NCI-H2227 (cell line): ENCODE data around the gene RWDD1.

Experiments
- DNase-seq: peaks from one replicate; lab custom pipeline; 2025; ENCODE audit not compliant: unreplicated experiment; lab: John Stamatoyannopoulos, UW

RWDD1 gene, protein sequence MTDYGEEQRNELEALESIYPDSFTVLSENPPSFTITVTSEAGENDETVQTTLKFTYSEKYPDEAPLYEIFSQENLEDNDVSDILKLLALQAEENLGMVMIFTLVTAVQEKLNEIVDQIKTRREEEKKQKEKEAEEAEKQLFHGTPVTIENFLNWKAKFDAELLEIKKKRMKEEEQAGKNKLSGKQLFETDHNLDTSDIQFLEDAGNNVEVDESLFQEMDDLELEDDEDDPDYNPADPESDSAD

GRCh38 chr6:116570856-116571682 is at the start of gene RWDD1:
Gene RWDD1 (plus strand): TSS chr6:116571504. CDS start chr6:116571583, 79 bp downstream.
- peak; percentile 96 for DNase-seq

- DNase-seq, result no peak
Observed at GRCh38 chr6:116522896-116523295, 48.4 kb upstream of the RWDD1 start.

DNA sequence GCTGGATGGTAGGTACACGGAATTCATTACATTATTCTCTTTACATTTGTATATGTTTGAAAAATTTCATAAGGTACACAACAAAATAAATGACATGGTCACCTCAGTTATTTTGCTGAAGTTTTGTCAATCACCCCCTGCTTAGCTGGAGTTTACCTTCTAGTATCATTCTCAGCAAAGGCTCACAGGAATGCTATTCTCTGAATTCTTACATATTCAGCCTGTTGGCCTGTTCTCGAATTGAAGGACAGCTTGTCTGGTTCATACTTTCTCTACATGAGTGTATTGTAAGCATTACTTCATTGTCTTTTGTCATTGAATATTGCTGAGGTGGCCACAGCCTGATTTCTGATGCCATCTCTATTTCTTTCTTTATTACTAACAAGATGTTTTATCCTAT is 47.1 kb upstream of the RWDD1 start:
- DNase-seq, result no peak

- DNase-seq, result no peak
Observed at GRCh38 chr6:116528133-116528532, 43.2 kb upstream of the RWDD1 start.

DNA sequence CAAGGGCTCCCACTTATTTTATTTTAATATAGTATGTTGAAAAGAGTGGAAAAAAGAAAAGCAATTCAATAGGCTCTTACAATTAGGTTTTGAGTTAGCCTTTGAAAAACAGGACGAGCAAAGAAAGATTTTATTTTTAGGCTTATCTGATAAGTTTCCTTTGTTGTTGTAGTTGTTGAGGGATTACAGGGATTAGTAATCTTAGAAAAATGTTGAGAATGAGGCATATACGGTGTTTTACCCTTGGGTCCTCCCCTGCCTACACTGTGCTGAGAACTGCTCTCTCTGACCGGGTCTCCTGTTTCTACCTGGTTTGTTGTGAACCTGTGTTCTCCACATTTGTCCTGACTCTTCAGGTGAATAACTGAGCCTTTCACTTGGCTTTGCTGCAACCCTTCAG is 42.5 kb upstream of the RWDD1 start:
- DNase-seq, result no peak

- no peak for DNase-seq
Observed at GRCh38 chr6:116529466-116530290, 41.6 kb upstream of the RWDD1 start.

GRCh38 chr6:116530436-116530835 is 40.9 kb upstream of the RWDD1 start:
- DNase-seq, result no peak

DNA sequence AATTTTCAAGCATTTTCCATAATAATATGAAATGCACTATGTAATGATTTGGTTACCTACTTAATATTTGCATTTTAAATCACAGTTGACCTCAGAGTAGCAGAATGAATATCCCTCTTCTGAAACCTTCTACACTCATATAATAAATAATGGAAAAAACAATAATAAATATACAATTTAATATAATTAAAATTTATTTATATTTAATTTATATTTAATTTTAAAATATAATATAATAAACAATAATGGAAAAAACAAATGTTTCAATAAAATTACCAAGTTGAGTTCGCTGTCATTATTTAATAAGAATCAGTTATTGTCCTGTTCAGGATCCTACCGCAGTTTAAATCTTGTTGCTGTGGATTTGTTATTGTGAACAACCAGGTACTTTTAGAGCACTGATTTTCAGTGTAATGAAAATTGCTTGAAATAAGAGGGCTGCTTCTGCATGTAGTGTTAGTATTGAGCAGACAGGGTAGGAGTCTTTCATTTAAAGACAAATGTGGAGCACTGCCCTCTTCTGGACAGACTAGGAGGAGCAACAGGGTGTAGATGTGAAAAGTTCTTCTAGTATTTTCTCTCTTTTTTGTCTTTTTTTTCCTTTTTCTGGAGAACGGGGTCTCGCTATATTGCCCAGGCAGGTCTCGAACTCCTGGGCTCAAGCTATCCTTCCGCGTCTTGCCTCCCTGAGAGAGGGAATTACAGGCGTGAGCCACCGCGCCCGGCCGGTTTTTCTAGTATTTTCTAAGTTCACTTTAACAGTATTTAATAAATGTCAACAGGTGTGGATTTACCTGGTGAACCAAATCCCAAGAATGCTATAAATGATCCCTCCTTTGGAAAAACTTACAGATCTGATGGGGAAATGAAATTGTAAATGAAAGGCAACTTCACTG is 39.4 kb upstream of the RWDD1 start:
- DNase-seq, result peak; percentile 13

- DNase-seq, result peak; percentile 18
Observed at GRCh38 chr6:116533233-116533957, 37.9 kb upstream of the RWDD1 start.

GRCh38 chr6:116535109-116535508 is 36.2 kb upstream of the RWDD1 start:
- no peak for DNase-seq

DNA sequence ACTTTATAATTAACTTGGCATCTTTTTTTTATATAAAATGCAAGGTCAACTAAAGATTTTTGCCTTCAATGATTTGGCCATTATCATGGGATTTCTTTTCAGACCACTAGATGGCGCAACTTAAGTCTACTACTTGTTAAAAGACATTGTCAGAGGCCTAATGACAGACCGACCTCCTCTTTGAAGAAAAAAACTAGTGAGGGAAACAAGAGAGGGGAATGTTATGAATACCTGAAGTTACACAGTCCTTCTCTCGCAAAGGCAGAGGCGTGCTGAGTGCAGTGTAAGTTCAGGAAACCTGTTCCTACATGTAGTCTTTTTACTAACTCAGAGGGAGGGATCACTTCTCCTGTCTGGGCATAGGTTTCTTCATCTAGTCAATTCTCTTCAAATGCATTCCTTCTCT is 35.1 kb upstream of the RWDD1 start:
- peak; percentile 55 for DNase-seq

DNA sequence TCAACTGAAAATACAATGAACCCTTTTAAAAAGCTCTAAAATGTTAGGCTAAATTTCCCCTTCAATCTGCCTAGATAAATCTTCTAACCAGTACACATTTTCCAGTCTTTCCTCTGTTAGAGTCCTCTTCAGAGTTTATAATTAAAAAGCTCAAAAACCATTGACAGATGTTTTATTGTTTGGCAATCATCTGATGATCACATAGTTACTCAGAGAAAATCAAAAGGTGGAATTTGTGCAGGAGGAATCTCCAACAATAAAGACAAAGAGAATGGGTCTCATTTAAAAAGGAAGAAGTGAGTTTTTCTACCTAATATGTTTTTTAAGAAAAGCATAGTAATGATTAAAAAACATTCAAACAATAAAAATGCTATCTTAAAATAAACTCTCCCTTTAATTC is 28.9 kb upstream of the RWDD1 start:
- no peak for DNase-seq

GRCh38 chr6:116543149-116543548 is 28.2 kb upstream of the RWDD1 start:
- no peak for DNase-seq

DNA sequence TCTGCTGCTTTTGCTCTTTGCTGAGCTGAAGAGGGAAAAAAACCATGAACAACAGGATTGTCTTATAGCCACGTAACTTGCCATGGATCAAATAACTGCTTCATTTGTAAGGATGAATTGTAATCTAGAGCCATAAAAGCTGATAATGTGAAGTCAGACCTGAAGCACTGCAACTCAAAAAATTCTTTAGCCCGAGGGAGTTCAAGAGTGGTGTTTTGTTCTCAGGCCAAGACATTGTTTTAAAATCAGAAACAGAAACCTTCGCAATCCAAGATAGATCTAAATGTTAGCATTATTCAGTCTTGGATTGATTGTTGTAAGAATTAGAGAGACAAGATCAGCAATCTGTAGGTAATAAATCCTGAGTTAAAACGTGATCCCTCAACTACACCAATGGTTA is 25.7 kb upstream of the RWDD1 start, which contains the start of gene TRAPPC3L:
Gene TRAPPC3L (minus strand): TSS at position 34 of the 400 bp plus-strand sequence. CDS start 170 bp downstream, outside the sequence.
- no peak for DNase-seq

GRCh38 chr6:116547358-116547757 is 23.9 kb upstream of the RWDD1 start:
- DNase-seq, result no peak

DNA sequence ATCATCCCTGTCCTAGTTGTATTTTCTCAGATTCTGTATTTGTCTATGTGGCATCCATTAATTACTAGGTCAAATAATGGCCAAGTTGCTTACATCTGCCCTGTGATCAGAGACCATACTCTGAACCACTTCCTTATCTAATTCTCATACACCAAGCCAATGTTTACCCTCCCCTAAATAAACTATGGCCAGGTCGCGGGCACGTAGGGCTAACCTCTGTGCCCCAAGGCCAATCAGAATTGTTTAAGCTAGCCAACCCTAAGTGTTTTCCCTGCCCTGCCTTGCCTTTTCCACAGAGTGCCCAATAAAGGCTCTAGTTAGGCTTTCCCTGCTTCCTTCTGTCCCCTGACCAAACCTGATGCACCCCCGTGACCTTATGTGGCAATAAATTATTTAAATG is 20.5 kb upstream of the RWDD1 start:
- no peak for DNase-seq

GRCh38 chr6:116553451-116553850 is 17.9 kb upstream of the RWDD1 start, which contains the start of gene CALHM4:
Gene CALHM4 (plus strand): TSS chr6:116553751. CDS start chr6:116553794, 43 bp downstream.
- DNase-seq, result no peak

DNA sequence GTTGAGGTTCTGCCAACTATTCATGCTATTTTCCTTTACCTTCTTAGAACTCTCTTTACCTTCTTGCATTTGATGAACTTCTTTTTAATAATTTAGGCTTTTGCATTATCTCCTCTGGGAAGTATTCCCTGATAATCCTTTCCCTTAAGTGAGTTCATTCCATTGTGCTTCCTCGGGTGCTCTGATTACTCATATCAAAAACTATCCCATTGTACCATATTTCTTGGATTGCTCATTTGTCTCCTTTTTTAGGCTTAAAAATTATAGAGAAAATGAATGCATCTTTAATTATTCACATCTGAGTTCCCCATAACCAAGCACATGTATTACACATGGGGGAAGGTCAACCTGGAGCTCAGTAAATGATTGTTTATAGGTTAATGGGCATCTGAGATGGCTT is 15.2 kb upstream of the RWDD1 start:
- DNase-seq, result no peak

DNA sequence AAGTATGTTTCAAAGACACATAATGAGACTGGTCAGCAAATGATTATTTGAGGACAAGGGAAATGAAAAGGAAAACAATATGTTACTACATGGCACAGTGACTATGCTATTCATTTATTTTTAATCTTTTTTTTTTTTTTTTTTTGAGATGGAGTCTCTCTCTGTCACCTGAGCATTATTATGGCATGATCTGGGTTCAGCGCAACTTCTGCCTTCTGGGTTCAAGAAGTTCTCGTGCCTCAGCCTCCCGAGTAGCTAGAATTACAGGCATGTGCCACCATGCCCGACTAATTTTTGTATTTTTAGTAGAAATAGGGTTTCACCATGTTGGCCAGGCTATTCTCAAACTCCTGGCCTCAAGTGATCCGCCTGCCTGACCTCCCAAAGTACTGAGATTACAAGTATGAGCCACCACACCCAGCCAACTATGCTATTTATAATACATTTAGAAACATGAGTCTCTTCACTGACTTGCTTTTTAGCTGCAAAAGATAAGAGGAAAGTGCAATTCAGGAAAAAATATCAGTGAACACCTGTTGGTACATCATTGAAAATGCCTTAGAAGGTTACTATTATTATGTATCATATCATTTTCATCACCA is 14.4 kb upstream of the RWDD1 start:
- no peak for DNase-seq
